ENCODE measurements around the gene CAV1. TPM values are rescaled to one million over a fixed set of nuclear protein-coding genes. Genes with fewer than 3 reads are reported as not detected.
A peak's percentile ranks its signal among the peaks of the same experiment; 100 is the strongest.

CAV1 gene
- total and polyA plus RNA-seq, 3 donors from 2014 or later: 33.1 to 84.2 (median 39.9) TPM

DNA sequence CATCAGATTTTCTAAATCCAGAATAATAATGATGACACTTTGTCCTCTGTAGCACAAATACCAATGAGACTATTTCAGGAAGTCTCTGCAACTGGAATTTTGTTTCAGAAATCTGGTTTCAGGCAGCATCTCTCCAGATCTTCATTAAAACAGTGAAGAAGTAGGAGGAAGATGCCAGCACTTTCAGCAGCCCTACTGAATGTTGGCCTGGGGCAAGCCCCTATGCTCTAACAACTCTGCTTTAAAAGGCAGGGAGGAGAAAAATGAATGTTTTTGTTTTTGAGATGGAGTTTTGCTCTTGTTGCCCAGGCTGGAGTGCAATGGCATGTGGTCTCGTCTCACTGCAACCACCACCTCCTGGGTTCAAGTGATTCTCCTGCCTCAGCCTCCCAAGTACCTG is 7.2 kb upstream of the CAV1 start:
- Histone ChIP-seq H3K27me3 (no peaks in the 10 kb centered on the region), H3K4me1 (no peaks in the 10 kb centered on the region), H3K36me3 (ENCODE audit: low read depth, missing control alignments) (no peaks in the 10 kb centered on the region), H3K9me3 (no peaks in the 10 kb centered on the region), H3K27ac (no peak overlapping the region), H3K4me3 (no peak overlapping the region)
- no peak for TF ChIP-seq POLR2A (IDR thresholded peaks at IDR 0.05)
- TF ChIP-seq, protein P1, sequence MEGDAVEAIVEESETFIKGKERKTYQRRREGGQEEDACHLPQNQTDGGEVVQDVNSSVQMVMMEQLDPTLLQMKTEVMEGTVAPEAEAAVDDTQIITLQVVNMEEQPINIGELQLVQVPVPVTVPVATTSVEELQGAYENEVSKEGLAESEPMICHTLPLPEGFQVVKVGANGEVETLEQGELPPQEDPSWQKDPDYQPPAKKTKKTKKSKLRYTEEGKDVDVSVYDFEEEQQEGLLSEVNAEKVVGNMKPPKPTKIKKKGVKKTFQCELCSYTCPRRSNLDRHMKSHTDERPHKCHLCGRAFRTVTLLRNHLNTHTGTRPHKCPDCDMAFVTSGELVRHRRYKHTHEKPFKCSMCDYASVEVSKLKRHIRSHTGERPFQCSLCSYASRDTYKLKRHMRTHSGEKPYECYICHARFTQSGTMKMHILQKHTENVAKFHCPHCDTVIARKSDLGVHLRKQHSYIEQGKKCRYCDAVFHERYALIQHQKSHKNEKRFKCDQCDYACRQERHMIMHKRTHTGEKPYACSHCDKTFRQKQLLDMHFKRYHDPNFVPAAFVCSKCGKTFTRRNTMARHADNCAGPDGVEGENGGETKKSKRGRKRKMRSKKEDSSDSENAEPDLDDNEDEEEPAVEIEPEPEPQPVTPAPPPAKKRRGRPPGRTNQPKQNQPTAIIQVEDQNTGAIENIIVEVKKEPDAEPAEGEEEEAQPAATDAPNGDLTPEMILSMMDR (IDR thresholded peaks at IDR 0.05): no peak
- DNase-seq: no peak
- WGBS, 2 donors: 83 to 100% methylated on average over 1 of the region's 1 CpG
- intact Hi-C loops (cut with DNase I; ENCODE audit: low total_unique reads): no loop called here

DNA sequence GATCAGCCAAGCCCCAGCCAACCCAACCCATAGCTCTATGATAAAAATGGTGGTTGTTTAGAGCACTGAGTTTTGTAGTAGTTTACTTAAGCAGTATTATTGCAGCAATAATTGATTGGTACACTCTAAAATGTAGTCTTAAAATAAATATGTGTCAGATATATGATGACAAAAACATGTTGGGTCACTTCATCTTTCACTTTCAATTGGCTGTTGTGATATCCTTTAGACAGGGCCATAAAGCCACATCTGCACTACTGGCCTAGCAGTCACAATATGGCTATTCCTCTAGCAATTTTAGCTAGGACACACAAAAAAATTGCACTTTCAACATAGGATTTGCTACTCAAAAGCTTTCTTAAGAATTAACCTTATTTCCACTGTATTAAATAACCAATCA is 5.9 kb upstream of the CAV1 start:
- H3K36me3 ChIP-seq (ENCODE audit: low read depth, missing control alignments): no peaks in the 10 kb centered on the region
- TF ChIP-seq, protein P1 (IDR thresholded peaks at IDR 0.05): no peak
- TF ChIP-seq POLR2A (IDR thresholded peaks at IDR 0.05): no peak
- no peaks in the 10 kb centered on the region for H3K9me3 ChIP-seq
- H3K4me1 ChIP-seq: peaks cover 3% of the 10 kb centered on the region
- DNase-seq: no peak
- intact Hi-C loops (cut with DNase I; ENCODE audit: low total_unique reads): no loop called here
- no peak overlapping the region for H3K27ac ChIP-seq
- H3K27me3 ChIP-seq: no peaks in the 10 kb centered on the region
- H3K4me3 ChIP-seq: no peak overlapping the region

DNA sequence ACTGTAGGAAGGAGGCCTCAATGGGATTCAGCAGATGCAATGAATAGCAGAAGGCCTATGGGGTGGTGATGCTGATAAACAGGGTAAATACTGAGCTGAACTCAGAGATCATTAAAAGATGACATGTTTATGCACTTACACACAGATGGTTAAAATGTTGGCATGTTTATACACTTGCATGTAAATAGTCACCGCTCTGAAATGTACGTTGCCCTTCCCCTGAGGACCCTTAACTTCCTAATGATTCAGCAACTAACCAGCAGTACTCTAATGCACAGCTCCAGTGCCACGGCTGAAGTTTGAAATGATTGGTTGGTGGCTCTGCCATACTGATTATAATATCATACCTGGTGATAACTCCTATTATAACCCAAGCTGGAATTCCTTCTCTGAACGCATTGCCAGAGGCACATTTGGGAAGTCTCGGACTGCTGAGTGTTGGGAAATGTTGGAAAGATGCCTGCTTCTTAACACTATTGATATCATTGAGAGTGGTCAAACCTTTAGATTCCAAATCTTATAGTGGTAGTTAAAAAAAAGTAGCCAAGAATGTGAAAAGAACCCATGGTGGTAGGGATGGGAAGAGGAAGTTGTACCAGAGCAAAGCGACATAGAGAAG is 3.7 kb upstream of the CAV1 start:
- H3K36me3 ChIP-seq (ENCODE audit: low read depth, missing control alignments): no peaks in the 10 kb centered on the region
- H3K9me3 ChIP-seq: no peaks in the 10 kb centered on the region
- no peak overlapping the region for H3K4me3 ChIP-seq
- TF ChIP-seq POLR2A (IDR thresholded peaks at IDR 0.05): no peak
- TF ChIP-seq, protein P1 (IDR thresholded peaks at IDR 0.05): no peak
- 86 to 94% methylated on average over 6 of the region's 6 CpGs for WGBS, 2 donors
- peaks cover 9% of the 10 kb centered on the region for H3K4me1 ChIP-seq
- no peaks in the 10 kb centered on the region for H3K27me3 ChIP-seq
- DNase-seq: no peak
- H3K27ac ChIP-seq: no peak overlapping the region
- intact Hi-C loops (cut with DNase I; ENCODE audit: low total_unique reads): no loop called here

DNA sequence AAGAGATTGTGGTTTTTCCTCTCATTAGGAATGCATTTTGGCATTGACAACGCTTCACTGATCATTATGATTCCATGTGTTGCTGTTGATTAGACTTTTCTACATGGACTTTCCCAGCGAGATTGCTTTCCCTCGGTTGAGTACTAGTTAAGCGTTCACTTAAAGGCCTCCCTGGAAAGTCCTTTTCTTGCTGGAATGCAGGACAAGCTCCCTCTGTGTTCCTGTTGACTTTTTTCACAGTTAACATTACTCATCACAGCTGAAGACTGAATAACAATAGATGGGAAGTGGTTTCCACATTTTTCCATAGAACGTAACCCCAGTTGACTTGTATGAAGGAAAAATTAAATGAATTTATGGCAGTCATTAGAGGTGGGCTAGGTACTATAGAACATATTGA is 2.6 kb upstream of the CAV1 start:
- no peaks in the 10 kb centered on the region for H3K27me3 ChIP-seq
- H3K36me3 ChIP-seq (ENCODE audit: low read depth, missing control alignments): no peaks in the 10 kb centered on the region
- intact Hi-C loops (cut with DNase I; ENCODE audit: low total_unique reads): no loop called here
- H3K4me1 ChIP-seq: peaks cover 11% of the 10 kb centered on the region
- peak overlapping the region in 1 of 2 donors; percentile 32 for H3K27ac ChIP-seq
- no peak for DNase-seq
- TF ChIP-seq POLR2A (IDR thresholded peaks at IDR 0.05): no peak
- TF ChIP-seq, protein P1 (IDR thresholded peaks at IDR 0.05): no peak
- no peak overlapping the region for H3K4me3 ChIP-seq
- WGBS, 2 donors: 68 to 77% methylated on average over 5 of the region's 5 CpGs
- no peaks in the 10 kb centered on the region for H3K9me3 ChIP-seq

DNA sequence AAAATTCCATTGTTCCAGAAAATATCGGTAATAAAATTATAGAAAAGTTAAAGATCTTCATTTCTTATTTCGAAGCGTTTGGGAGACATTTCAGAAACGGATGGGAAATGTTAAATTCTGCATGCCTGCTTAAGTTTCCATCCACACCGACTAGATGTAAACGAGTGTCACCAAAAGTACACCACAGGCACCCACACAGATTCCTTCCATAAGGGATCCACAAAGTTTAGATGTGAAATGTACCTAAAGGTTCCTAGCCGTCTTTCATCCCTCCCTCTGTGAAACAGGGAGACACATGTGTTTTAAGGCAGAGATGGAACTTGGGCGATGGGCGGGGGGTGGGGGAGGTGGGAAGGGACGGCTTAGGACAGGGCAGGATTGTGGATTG is 621 bp upstream of the CAV1 start:
- Histone ChIP-seq H3K36me3 (ENCODE audit: low read depth, missing control alignments) (no peaks in the 10 kb centered on the region), H3K4me1 (peaks cover 11% of the 10 kb centered on the region)

More for the DNA sequence above, 621 bp upstream of the CAV1 start:
- intact Hi-C loops (cut with DNase I; ENCODE audit: low total_unique reads): no loop called here
- WGBS, 2 donors: 14 to 24% methylated on average over 7 to 10 of the region's 10 CpGs
- Histone ChIP-seq H3K4me3 (peak overlapping the region; percentile 67 to 78), H3K27me3 (no peaks in the 10 kb centered on the region), H3K9me3 (no peaks in the 10 kb centered on the region), H3K27ac (peak overlapping the region; percentile 82 to 94)
- TF ChIP-seq, protein P1 (IDR thresholded peaks at IDR 0.05): no peak
- no peak for TF ChIP-seq POLR2A (IDR thresholded peaks at IDR 0.05)
- no peak for DNase-seq

All from testis (tissue), 3 donors.